T-helper 1 cell (primary cell): Measurements from ENCODE around the gene ELF2.
"Not testable (repeated sequence)": the region's sequence is repeated elsewhere in the genome, so short reads cannot be mapped to it uniquely, and the experiment has no call there.

Source experiments
- DNase-seq, 5 donors: peaks; one replicate each; pipeline ENCODE4 v3.0.0-alpha.2; 2012 to 2020

Gene ELF2

DNA sequence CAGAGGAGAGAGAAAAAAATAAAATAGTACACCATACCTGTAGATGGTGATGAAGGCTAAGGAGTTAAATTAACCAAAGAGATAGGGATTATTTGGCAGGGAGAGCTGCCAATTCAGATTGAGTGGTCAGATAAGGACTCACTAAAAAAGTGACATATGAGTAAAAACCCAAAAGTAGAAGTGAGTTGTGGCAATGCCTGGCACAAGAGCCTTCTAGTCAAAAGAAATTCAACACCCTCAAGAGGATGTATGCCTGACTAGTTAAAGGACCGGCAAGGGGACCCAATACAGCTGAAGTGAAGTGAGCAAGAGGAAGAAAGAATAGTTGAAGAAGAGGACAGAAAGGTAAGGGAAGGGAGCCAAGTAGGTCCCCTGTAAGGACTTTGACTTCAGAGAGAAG, 34.9 kb downstream of the ELF2 start:
- peak in 1 of 5 donors; percentile 2 for DNase-seq

DNA sequence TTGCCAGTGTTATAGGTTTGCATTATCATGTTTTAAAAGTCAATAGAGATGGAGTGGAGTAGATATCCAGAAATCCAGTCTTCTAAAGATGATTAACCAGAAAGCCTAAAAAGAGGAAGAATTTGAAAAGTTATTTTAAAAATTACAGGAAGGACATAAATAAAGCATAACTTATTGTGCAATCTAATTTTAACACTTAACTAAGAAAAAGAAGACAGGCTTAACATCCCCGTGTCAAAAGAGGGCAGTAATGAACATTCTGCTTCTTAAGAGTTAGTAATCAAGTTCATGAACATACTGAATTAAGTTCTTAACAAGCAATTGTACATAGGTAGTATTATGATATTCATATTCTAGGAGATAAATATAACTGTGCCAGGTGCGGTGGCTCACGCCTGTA, 39.3 kb downstream of the ELF2 start:
- no peak for DNase-seq

DNA sequence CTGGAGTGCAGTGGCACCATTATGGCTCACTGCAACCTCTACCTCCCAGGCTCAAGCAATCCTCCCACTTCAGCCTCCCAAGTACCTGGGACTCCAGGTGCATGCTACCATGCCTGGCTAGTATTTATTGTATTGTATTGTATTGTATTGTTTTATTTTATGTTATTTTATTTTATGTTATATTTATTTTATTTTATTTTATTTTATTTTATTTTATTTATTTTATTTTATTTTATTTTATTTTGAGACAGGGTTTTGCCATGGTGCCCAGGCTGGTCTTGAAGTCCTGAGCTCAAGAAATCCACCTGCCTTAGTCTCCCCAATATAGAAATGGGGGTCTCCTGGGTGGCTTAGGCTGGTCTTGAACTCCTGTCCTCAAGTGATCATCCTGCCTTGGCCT, 42.6 kb downstream of the ELF2 start:
- DNase-seq, result no peak

GRCh38 chr4:139131209-139131870, 45.7 kb downstream of the ELF2 start:
- DNase-seq, result no peak

- DNase-seq, result no peak
Observed at GRCh38 chr4:139129206-139129605, 47.8 kb downstream of the ELF2 start.

DNA sequence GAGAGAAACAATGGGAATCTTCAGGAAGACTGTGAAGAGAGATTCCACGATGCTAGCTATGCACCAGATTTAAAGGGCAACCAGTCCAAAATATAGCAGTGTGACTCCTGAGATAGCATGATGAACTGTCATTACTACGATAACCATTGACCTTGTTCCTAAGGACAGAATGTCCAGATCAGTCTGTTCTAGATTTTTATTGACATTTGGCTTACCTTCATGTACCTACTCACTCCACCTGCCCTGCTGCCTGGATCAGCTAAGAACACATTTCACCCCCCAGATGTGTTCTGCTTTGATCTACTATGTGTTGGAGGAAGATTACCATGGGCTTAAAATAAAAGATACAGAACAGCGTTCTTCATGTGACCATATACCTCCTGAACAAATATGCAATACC, 50.1 kb downstream of the ELF2 start:
- no peak for DNase-seq

DNA sequence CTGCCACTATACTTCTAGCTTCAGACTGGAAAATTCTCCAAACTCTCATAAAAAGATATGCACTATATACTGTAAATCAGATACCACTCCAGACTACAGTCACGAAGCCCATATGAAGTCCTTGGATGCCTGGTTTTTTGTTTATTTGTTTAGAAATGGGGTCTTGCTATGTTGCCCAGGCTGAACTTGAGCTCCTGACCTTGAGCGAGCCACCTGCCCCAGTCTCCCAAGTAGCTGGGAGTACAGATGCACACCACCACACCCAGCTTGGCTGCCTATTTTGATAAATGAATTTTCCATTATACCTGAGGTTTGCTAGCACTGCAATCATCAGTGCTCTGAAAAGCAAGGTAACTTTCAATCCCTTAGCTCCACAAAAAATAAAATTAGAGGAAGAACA, 53.1 kb downstream of the ELF2 start:
- DNase-seq, result no peak

DNA sequence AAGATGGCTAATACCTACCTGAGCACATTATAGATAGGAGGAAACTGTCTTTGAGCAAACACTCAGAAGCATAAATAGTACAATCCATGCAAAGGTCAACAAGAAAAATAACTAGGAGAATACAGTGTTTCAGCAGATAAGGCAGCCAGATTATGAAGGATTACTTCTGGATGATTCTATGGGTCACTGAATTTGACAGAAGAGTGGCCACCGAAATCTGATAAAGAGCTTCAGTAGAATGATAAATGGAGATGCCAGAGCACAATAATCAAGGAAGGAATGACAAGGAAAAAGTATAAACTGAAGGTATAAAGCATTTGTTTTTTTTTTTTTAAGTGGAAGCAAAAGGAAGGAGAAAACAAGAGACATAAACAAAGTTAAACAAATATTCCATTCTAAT, 58.7 kb downstream of the ELF2 start:
- DNase-seq, result no peak

- DNase-seq, result no peak
Observed at GRCh38 chr4:139115226-139115625, 61.8 kb downstream of the ELF2 start.

- DNase-seq, result not testable (repeated sequence)
Observed at GRCh38 chr4:139114795-139115194, 62.2 kb downstream of the ELF2 start.

DNA sequence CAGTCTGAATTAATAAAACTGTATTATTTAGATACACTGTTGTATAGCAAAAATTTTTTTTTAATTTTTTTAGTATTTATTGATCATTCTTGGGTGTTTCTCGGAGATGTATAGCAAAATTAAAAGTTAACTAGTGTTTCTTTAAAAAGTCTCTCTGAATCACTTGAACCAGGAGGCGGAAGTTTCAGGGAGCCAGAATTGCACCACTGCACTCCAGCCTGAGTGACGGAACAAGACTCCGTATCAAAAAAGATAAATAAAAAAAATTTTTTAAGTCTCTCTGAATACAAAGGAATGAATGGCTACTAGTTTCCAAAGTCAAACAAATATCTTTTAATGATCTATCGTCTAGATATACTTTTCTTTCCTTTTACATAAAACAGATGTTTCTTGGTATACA, 64.4 kb downstream of the ELF2 start:
- no peak for DNase-seq

DNA sequence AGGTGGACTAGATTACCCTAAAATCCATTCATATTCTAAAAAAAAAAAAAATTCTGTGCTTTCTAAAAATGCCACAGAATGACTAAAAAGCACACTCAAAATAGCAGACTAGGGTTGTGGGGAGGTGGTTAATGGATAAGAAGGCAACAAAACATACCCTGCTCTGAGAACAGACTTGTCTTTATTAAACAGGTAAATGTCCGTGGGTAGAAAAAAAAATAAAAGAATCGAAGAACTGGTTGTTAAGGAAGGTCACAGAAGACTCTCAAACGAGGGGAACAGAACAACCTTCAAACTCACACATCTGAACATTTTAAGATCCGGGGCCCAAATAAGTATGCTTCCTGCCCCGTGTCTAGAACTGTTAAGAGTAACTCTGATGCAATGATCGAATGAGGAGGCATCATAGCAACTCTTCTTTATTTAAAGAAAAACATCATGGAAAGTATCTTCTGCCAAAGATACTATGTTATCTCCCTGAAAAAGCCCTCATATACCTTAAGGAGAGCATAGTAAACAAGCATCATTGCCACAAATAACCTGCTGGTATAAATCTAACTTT, 68.4 kb downstream of the ELF2 start:
- no peak for DNase-seq

GRCh38 chr4:139099366-139099982, 77.5 kb downstream of the ELF2 start:
- peak; percentile 42 to 75 (median 59) for DNase-seq

GRCh38 chr4:139092271-139092670, 84.7 kb downstream of the ELF2 start:
- DNase-seq, result no peak

DNA sequence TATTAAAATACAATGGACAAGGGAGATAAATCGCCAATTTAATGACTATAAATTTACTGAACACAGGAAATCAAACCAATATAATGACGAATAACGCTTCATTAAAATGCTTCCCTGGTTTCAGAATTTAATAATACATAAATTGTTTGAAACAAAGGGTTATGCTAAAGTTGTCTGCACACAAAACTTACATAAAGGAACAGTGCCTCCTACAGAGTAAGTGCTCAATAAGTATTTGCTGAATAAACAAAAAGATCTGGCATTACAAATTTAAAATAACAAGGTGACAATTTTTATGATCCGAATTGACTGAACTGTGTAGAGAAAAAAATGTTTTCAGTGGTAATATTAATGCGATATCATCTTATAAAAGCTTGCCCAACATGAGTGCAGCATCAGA, 91.9 kb downstream of the ELF2 start:
- no peak for DNase-seq

DNA sequence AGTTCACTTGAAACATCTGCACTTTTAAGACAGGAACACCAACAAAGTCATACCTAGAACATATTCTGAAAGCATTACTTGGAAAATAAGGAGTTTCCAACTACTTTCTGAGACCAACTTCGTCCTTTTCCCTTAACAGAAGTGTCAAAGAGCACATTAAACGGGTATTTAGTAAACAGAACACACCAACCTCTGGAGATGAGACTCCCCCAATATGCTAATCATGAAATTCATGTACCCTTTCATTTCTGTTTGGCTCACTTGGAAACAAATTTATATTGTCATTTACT, 92.3 kb downstream of the ELF2 start:
- no peak for DNase-seq

GRCh38 chr4:139083956-139084803, 92.8 kb downstream of the ELF2 start:
- DNase-seq, result peak; percentile 68 to 89 (median 72)

GRCh38 chr4:139083607-139083955, 93.4 kb downstream of the ELF2 start:
- peak in 4 of 5 donors; percentile 52 to 68 (median 66) for DNase-seq

- peak; percentile 84 to 97 (median 88) for DNase-seq
Observed at GRCh38 chr4:139082750-139083606, 94.0 kb downstream of the ELF2 start.

- DNase-seq, result no peak
Observed at GRCh38 chr4:139078926-139079325, 98.1 kb downstream of the ELF2 start.

GRCh38 chr4:139077567-139078355, 99.3 kb downstream of the ELF2 start:
- DNase-seq, result no peak
